ENCODE results near the gene SRSF1.

SRSF1 gene

DNA sequence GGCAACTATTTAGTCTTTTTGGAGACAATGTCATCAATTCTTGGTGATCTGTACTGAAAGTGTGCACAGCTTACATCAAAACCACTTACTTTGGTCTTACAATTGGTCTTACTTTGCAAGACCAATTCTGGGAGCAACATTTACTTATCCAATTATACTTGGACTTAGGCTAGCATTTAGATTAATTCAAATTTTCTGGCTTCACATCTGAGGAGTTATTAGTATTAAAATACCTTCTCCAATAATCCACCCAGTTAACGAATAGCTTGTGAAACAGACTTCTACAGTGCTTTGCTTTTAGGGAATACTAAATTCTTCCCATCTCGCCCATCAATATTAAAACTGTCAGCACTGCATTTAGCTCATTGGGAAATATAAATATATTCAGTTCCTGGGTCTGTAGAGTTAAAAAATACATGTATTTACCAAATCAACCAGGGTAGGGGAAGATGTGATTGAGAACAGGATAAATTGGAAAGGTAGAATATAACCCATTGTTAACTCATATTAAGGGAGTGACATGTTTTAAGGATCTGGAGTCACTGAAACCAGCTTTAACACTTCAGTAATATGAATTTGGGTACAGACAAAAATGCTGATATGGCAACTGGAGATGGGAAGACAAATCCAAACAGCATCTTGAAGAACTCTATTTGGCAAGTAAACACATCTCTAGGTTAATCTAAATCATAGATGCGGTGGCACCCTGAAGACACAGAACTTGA, 9.8 kb downstream of the SRSF1 start:
- H3K9me2 ChIP-seq (replicated peaks; ENCODE audit: insufficient read depth, low read length): no peaks in the 10 kb centered on the region
- 0 out of 2 replicates have a peak, but pooled peaks cover 2% of the 10 kb centered on the region for H3K79me2 ChIP-seq (ENCODE audit: low read length)
- H3K27me3 ChIP-seq (replicated peaks; ENCODE audit: insufficient read depth, low read length): no peaks in the 10 kb centered on the region
- no peak overlapping the region for H3K4me3 ChIP-seq (ENCODE audit: low read length)
- H3K27ac ChIP-seq (ENCODE audit: low read length): no peak overlapping the region
- H4K20me1 ChIP-seq (ENCODE audit: insufficient read depth, low read length): peaks cover 29% of the 10 kb centered on the region; the same call in 1 of the 2 replicates
- H3K36me3 ChIP-seq (replicated peaks; ENCODE audit: insufficient read depth, low read length): no peaks in the 10 kb centered on the region; the same call in 1 of the 2 replicates
- no peaks in the 10 kb centered on the region for H3K9me3 ChIP-seq (replicated peaks; ENCODE audit: insufficient read depth, low read length)
- peaks cover 81% of the 10 kb centered on the region for H3F3A ChIP-seq (ENCODE audit: insufficient read depth, low read length)
- DNase-seq: no peak
- peaks cover 23% of the 10 kb centered on the region for H3K4me1 ChIP-seq (ENCODE audit: low read length)
- no peak overlapping the region for H3K9ac ChIP-seq (ENCODE audit: low read length)
- no peak overlapping the region for H2AFZ ChIP-seq (ENCODE audit: low read length)
- no peak overlapping the region for H3K4me2 ChIP-seq (ENCODE audit: low read depth, low read length)
- TF ChIP-seq EZH2phosphoT487 (IDR thresholded peaks at IDR 0.05; ENCODE audit: low read length): no peak
- TF ChIP-seq, protein P1, sequence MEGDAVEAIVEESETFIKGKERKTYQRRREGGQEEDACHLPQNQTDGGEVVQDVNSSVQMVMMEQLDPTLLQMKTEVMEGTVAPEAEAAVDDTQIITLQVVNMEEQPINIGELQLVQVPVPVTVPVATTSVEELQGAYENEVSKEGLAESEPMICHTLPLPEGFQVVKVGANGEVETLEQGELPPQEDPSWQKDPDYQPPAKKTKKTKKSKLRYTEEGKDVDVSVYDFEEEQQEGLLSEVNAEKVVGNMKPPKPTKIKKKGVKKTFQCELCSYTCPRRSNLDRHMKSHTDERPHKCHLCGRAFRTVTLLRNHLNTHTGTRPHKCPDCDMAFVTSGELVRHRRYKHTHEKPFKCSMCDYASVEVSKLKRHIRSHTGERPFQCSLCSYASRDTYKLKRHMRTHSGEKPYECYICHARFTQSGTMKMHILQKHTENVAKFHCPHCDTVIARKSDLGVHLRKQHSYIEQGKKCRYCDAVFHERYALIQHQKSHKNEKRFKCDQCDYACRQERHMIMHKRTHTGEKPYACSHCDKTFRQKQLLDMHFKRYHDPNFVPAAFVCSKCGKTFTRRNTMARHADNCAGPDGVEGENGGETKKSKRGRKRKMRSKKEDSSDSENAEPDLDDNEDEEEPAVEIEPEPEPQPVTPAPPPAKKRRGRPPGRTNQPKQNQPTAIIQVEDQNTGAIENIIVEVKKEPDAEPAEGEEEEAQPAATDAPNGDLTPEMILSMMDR (IDR thresholded peaks at IDR 0.05; ENCODE audit: low read length): no peak
- TF ChIP-seq EZH2 (optimal IDR thresholded peaks at IDR 0.05; ENCODE audit: low read depth, low read length): no peak

DNA sequence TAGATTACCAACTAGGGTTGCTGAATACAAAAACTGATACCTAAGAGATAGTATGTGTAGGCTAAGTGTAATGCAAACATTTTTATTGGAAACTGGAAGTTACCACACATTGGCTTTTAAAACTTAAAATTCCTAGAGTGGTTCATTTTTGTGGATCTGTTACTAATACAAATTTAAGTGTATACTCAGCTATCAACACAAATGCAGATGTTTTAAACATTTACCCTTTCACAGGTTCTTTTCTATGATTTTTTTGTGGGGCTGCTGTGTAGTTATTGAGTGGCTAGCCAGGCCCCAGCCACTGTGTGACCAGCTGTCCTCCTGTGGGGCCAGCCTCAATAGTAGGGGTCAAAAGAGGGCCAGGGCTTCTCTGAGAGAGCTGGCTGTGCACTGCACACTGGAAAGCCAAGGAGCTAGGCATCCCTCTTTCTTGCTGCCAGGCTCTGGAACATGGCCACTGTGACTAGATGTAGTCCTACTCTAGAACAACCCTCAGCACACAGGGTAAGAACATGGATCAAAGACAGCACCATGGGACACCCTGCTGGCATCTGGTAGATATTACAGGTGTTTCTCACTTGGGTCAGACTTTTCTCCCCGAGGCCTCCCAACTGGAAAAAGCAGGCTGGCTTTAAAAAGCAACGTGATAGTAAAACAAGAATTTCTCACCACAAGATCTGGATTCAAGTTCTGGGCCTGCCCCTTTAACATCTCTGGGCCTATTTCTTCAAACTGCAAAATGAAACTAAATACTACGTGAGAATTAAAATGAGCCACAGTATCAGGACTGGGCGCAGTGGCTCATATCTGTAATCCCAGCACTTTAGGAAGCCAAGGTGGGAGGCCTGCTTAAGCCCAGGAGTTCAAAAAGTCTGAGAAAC, 11.7 kb downstream of the SRSF1 start:
- Histone ChIP-seq H3K27me3 (replicated peaks; ENCODE audit: insufficient read depth, low read length) (no peaks in the 10 kb centered on the region), H3K9ac (ENCODE audit: low read length) (no peak overlapping the region), H3F3A (ENCODE audit: insufficient read depth, low read length) (peaks cover 69% of the 10 kb centered on the region), H3K36me3 (replicated peaks; ENCODE audit: insufficient read depth, low read length) (no peaks in the 10 kb centered on the region), H3K9me2 (replicated peaks; ENCODE audit: insufficient read depth, low read length) (no peaks in the 10 kb centered on the region), H4K20me1 (ENCODE audit: insufficient read depth, low read length) (peaks cover 24% of the 10 kb centered on the region; the same call in 1 of the 2 replicates), H3K4me3 (ENCODE audit: low read length) (no peak overlapping the region), H3K9me3 (replicated peaks; ENCODE audit: insufficient read depth, low read length) (no peaks in the 10 kb centered on the region), H3K79me2 (ENCODE audit: low read length) (no peaks in the 10 kb centered on the region), H3K4me2 (ENCODE audit: low read depth, low read length) (no peak overlapping the region), H3K4me1 (ENCODE audit: low read length) (peaks cover 23% of the 10 kb centered on the region), H3K27ac (ENCODE audit: low read length) (no peak overlapping the region), H2AFZ (ENCODE audit: low read length) (no peak overlapping the region)
- TF ChIP-seq, protein P1 (IDR thresholded peaks at IDR 0.05; ENCODE audit: low read length): peak; percentile 74
- no peak for TF ChIP-seq EZH2 (optimal IDR thresholded peaks at IDR 0.05; ENCODE audit: low read depth, low read length)
- DNase-seq: peak; percentile 67

DNA sequence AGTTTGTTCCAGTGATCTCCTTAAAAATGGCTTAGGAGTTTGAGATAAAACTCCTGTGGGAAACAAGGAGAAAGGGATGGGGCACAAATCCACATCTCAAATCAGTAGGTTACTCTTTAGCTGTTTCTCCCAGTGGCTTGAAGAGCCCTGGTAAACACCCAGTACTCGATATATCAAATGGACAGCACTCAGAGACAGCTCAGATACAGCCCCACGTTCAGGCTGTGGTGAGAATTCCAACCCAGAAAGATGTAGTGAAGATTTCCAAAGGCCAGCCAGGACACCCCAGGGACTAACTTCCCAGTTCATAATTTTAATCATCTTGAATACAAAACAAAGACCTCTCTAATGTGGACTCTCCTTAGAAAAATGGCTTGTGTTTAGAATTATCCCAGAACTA, 12.6 kb downstream of the SRSF1 start:
- H3K4me2 ChIP-seq (ENCODE audit: low read depth, low read length): no peak overlapping the region
- no peaks in the 10 kb centered on the region for H3K9me2 ChIP-seq (replicated peaks; ENCODE audit: insufficient read depth, low read length)
- peaks cover 70% of the 10 kb centered on the region for H3F3A ChIP-seq (ENCODE audit: insufficient read depth, low read length)
- H2AFZ ChIP-seq (ENCODE audit: low read length): no peak overlapping the region
- no peaks in the 10 kb centered on the region for H3K9me3 ChIP-seq (replicated peaks; ENCODE audit: insufficient read depth, low read length)
- no peak overlapping the region for H3K4me3 ChIP-seq (ENCODE audit: low read length)
- H3K79me2 ChIP-seq (ENCODE audit: low read length): no peaks in the 10 kb centered on the region
- H3K27ac ChIP-seq (ENCODE audit: low read length): no peak overlapping the region
- peaks cover 17% of the 10 kb centered on the region; the same call in 1 of the 2 replicates for H4K20me1 ChIP-seq (ENCODE audit: insufficient read depth, low read length)
- no peaks in the 10 kb centered on the region for H3K27me3 ChIP-seq (replicated peaks; ENCODE audit: insufficient read depth, low read length)
- H3K36me3 ChIP-seq (replicated peaks; ENCODE audit: insufficient read depth, low read length): no peaks in the 10 kb centered on the region
- no peak for TF ChIP-seq EZH2 (optimal IDR thresholded peaks at IDR 0.05; ENCODE audit: low read depth, low read length)
- H3K9ac ChIP-seq (ENCODE audit: low read length): no peak overlapping the region
- no peak for DNase-seq
- H3K4me1 ChIP-seq (ENCODE audit: low read length): peaks cover 25% of the 10 kb centered on the region

All from MM.1S (cell line).